B cell (primary cell): ENCODE results near the gene IL17REL. TPM values are rescaled to one million over a fixed set of nuclear protein-coding genes. Genes with fewer than 3 reads are reported as not detected.

Experiments used
- ATAC-seq: fragments of 200-7000 bp; cut with Tn5 transposase; one replicate; pipeline ENCODE4 v1.10.0; 2021; ENCODE audit warnings: low read depth, mild to moderate bottlenecking, moderate number of reproducible peaks, moderate library complexity
- CTCF ChIA-PET: fragments of 350-600 bp; sonication (Branson Sonifier 250); formaldehyde crosslinking; loops from one replicate; lab custom pipeline; 2021; ENCODE audit warnings: antibody characterized with exemption, inconsistent platforms; lab: Charles Lee
- POLR2A ChIA-PET: fragments of 350-600 bp; sonication (Branson Sonifier 250); formaldehyde crosslinking; loops from one replicate; lab custom pipeline; 2021; ENCODE audit warnings: antibody characterized with exemption; lab: Charles Lee
- DNase-seq: peaks from one replicate; pipeline ENCODE4 v3.0.0; 2013
- H2AFZ ChIP-seq: 2 replicates; pipeline ENCODE4 v1.6.1; 2012; ENCODE audit warnings: mild to moderate bottlenecking, low read depth, low read length; ENCODE audit not compliant: insufficient read depth, poor library complexity, severe bottlenecking
- H3K27ac ChIP-seq, 2 donors: 1 replicate in 1 of 2; 2 replicates in 1 of 2; pipeline ENCODE4 v1.5.1; 2012 to 2013; ENCODE audit warnings: low read length in 2 of 2, mild to moderate bottlenecking in 2 of 2, moderate library complexity in 1 of 2
- H3K27me3 ChIP-seq, 4 experiments: fragments of 200-600 bp in 1 of 4; sonication (generic) in 1 of 4; replicated peaks in 1 of 4; 1 replicate in 2 of 4; 2 replicates in 2 of 4; pipeline versions ENCODE4 v1.6.1 to v1.7.0; 2013 to 2016; ENCODE audit warnings: low read length in 3 of 4, mild to moderate bottlenecking in 2 of 4, mixed read lengths in 1 of 4, moderate library complexity in 1 of 4; ENCODE audit not compliant: insufficient read depth in 4 of 4, control insufficient read depth in 3 of 4; ENCODE audit errors: control extremely low read depth in 1 of 4
- H3K36me3 ChIP-seq, 2 experiments: replicated peaks in 1 of 2; 1 replicate in 1 of 2; 2 replicates in 1 of 2; pipeline versions ENCODE4 v1.6.1 to v1.7.1; 2013; ENCODE audit warnings: low read length in 1 of 2; ENCODE audit not compliant: insufficient read depth in 2 of 2, control insufficient read depth in 1 of 2; ENCODE audit errors: control extremely low read depth in 1 of 2, extremely low read depth in 1 of 2
- H3K4me1 ChIP-seq, 2 donors: fragments of 200-600 bp in 1 of 2; sonication (generic) in 1 of 2; 1 replicate in 1 of 2; 2 replicates in 1 of 2; pipeline versions ENCODE4 v1.5.1 to v1.6.1; 2013 to 2017; ENCODE audit warnings: low read length in 2 of 2; ENCODE audit not compliant: control insufficient read depth in 2 of 2, insufficient read depth in 2 of 2
- H3K4me2 ChIP-seq: replicated peaks from 2 replicates; pipeline ENCODE3; 2012; ENCODE audit warnings: mild to moderate bottlenecking, low read depth, low read length; ENCODE audit not compliant: poor library complexity, severe bottlenecking
- H3K4me3 ChIP-seq, 5 experiments: fragments of 200-600 bp in 1 of 5; sonication (generic) in 1 of 5; 1 replicate in 3 of 5; 2 replicates in 2 of 5; pipeline versions ENCODE4 v1.5.1 to v1.7.0; 2011 to 2016; ENCODE audit warnings: low read length in 4 of 5, mild to moderate bottlenecking in 4 of 5, low read depth in 2 of 5, control low read depth in 1 of 5, moderate library complexity in 1 of 5; ENCODE audit not compliant: insufficient read depth in 1 of 5; ENCODE audit errors: control extremely low read depth in 1 of 5, extremely low read depth in 1 of 5
- H3K79me2 ChIP-seq: fragments of 200-600 bp; sonication (generic); one replicate; pipeline ENCODE4 v1.6.0; 2016; ENCODE audit warnings: low read length; ENCODE audit not compliant: control insufficient read depth, insufficient read depth
- H3K9ac ChIP-seq: fragments of 200-600 bp; sonication (generic); 2 replicates; pipeline ENCODE4 v1.6.1; 2017; ENCODE audit warnings: mild to moderate bottlenecking, low read length, moderate library complexity
- H3K9me3 ChIP-seq, 3 donors: one replicate each; pipeline versions ENCODE4 v1.6.1 to v1.7.1; 2013; ENCODE audit warnings: low read length in 2 of 3; ENCODE audit not compliant: control insufficient read depth in 2 of 3, insufficient read depth in 1 of 3; ENCODE audit errors: control extremely low read depth in 1 of 3
- H4K20me1 ChIP-seq: 2 replicates; pipeline ENCODE4 v1.6.0; 2012; ENCODE audit warnings: mild to moderate bottlenecking, low read length; ENCODE audit not compliant: insufficient read depth, control insufficient read depth, poor library complexity, severe bottlenecking
- H3K27ac Mint-ChIP-seq: one replicate; pipeline ENCODE4 v1.8.0; 2021; ENCODE audit warnings: mixed read lengths
- H3K27me3 Mint-ChIP-seq: one replicate; pipeline ENCODE4 v1.8.0; 2021; ENCODE audit warnings: mixed read lengths
- H3K4me1 Mint-ChIP-seq: one replicate; pipeline ENCODE4 v1.8.0; 2021; ENCODE audit warnings: mixed read lengths
- H3K4me3 Mint-ChIP-seq: one replicate; pipeline ENCODE4 v1.8.0; 2021; ENCODE audit warnings: mixed read lengths
- H3K9me3 Mint-ChIP-seq: one replicate; pipeline ENCODE4 v1.8.0; 2022; ENCODE audit warnings: mixed read lengths; ENCODE audit not compliant: insufficient read depth
- EZH2 ChIP-seq: IDR thresholded peaks from 2 replicates; pipeline ENCODE4 v1.6.1; 2012; ENCODE audit warnings: borderline replicate concordance, low read depth, mild to moderate bottlenecking, moderate library complexity, low read length; ENCODE audit not compliant: insufficient read depth, poor library complexity, severe bottlenecking
- WGBS: methylation state at CpG from one replicate; pipeline ENCODE4 v1.1.5; 2013; ENCODE audit warnings: missing lambda C conversion rate; ENCODE audit not compliant: insufficient coverage; 5-methylcytosine and 5-hydroxymethylcytosine counted together
- intact Hi-C: fragments of 100-400 bp; cut with micrococcal nuclease; formaldehyde crosslinking; loops from one replicate; pipeline ENCODE4 v1.10.0; 2022
- polyA plus RNA-seq: library from polyadenylated mRNA; depleted of rRNA; stranded (reverse); fragments of >200 nt; gene quantifications from 2 replicates; pipeline ENCODE4 v1.2.3, GENCODE V29; 2012
- total RNA-seq, 2 donors: library from RNA; stranded (reverse); fragments of 120-200 nt in 1 of 2; gene quantifications; 1 replicate in 1 of 2; 2 replicates in 1 of 2; pipeline versions ENCODE4 v1.2.3 to v1.2.4, GENCODE V29; 2013 to 2022
- TF ChIP-seq, protein P1 (sequence below): fragments of 200-600 bp; IDR thresholded peaks from one replicate; pipeline ENCODE4 v1.8.0; 2022; ENCODE audit warnings: antibody characterized with exemption, mild to moderate bottlenecking

IL17REL gene
- total and polyA plus RNA-seq, 2 donors (not counting 1 experiment from before 2014, with no cell fraction given): 0.09 to 0.10 TPM

DNA sequence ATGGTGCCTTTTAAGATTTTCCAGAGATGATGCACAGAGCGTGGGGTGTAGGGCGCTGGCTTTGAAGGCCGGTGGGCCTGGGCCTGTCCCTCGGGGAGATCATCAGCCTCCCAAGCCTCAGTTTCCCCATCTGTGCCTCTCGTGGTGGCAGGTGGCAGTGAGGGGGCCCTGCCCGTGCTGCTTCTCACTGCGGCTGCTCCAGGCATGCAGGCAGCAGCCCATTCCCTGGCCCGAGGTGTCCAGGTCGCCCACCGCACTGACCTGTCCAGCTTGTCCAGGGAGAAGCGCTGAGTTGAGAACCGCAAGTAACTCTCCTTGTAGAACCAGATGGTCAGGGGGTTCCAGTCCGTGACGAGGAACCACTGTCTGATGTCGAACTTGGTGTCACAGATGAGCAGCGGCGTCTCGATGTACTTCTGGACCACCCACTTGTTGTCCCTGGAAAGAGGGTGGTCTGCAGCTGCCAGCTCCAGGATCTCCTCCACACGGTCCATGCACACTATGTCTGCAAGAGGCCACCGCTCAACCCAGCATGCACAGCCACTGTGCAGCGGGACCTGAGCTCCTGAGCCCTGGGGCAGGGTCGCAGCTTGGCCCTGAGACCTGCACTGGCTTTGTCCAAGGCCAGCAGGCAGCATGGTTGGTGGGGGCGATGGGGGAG is 20.5 kb upstream of the IL17REL start:
- H3K27ac Mint-ChIP-seq: no peak overlapping the region
- CTCF ChIA-PET: interaction anchor here (3.4 kb wide), 1 partner anchor 101 kb away, joined by 127 read pairs; no protein-coding TSS in a partner anchor

More for the DNA sequence above, 20.5 kb upstream of the IL17REL start:
- H3K4me3 ChIP-seq: no peak overlapping the region
- DNase-seq: no peak
- no peak overlapping the region for H3K4me2 ChIP-seq
- H3K4me1 ChIP-seq: peaks cover 22 to 24% of the 10 kb centered on the region in 2 donors
- POLR2A ChIA-PET: no interaction called here
- peaks cover 0 to 13% (median 6%) of the 10 kb centered on the region in 4 experiments for H3K27me3 ChIP-seq
- peaks cover 10% of the 10 kb centered on the region for H3K27me3 Mint-ChIP-seq
- no peaks in the 10 kb centered on the region for H3K79me2 ChIP-seq
- H3K4me3 Mint-ChIP-seq: no peak overlapping the region
- H4K20me1 ChIP-seq: no peaks in the 10 kb centered on the region
- peaks cover 14% of the 10 kb centered on the region for H3K4me1 Mint-ChIP-seq
- no peaks in the 10 kb centered on the region for H3K9me3 ChIP-seq
- no peaks in the 10 kb centered on the region for H3K9me3 Mint-ChIP-seq
- H3K36me3 ChIP-seq: no peaks in the 10 kb centered on the region
- no peak overlapping the region for H3K9ac ChIP-seq
- intact Hi-C loops: no loop called here
- 94% methylated on average over 21 of the region's 23 CpGs for WGBS
- no peak overlapping the region for H3K27ac ChIP-seq
- no peak overlapping the region for H2AFZ ChIP-seq
- ATAC-seq: no peak
- TF ChIP-seq EZH2: no peak
- TF ChIP-seq, protein P1, sequence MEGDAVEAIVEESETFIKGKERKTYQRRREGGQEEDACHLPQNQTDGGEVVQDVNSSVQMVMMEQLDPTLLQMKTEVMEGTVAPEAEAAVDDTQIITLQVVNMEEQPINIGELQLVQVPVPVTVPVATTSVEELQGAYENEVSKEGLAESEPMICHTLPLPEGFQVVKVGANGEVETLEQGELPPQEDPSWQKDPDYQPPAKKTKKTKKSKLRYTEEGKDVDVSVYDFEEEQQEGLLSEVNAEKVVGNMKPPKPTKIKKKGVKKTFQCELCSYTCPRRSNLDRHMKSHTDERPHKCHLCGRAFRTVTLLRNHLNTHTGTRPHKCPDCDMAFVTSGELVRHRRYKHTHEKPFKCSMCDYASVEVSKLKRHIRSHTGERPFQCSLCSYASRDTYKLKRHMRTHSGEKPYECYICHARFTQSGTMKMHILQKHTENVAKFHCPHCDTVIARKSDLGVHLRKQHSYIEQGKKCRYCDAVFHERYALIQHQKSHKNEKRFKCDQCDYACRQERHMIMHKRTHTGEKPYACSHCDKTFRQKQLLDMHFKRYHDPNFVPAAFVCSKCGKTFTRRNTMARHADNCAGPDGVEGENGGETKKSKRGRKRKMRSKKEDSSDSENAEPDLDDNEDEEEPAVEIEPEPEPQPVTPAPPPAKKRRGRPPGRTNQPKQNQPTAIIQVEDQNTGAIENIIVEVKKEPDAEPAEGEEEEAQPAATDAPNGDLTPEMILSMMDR: no peak
